Spleen (tissue), 11 donors: ENCODE data around the gene ELMOD2. TPM values are rescaled to one million over a fixed set of nuclear protein-coding genes. Genes with fewer than 3 reads are reported as not detected.
A peak's percentile ranks its signal among the peaks of the same experiment; 100 is the strongest.

Experiments used
- DNase-seq: peaks from one replicate; pipeline ENCODE4 v3.0.0-alpha.2; 2020
- H3K27ac ChIP-seq, 8 donors: fragments of 200-600 bp; sonication (generic) in 7 of 8; 1 replicate in 4 of 8; 2 replicates in 4 of 8; pipeline versions ENCODE4 v1.5.0 to v1.8.0; 2016 to 2021; ENCODE audit warnings: inconsistent platforms in 4 of 8, mild to moderate bottlenecking in 4 of 8, moderate library complexity in 1 of 8
- H3K27me3 ChIP-seq, 7 donors: fragments of 200-600 bp; sonication (generic) in 6 of 7; replicated peaks in 1 of 7; 1 replicate in 4 of 7; 2 replicates in 3 of 7; pipeline versions ENCODE4 v1.5.0 to v1.8.0; 2016 to 2021; ENCODE audit warnings: inconsistent platforms in 3 of 7, mild to moderate bottlenecking in 1 of 7
- H3K36me3 ChIP-seq, 6 donors: fragments of 200-600 bp; sonication (generic) in 5 of 6; 1 replicate in 4 of 6; 2 replicates in 2 of 6; pipeline versions ENCODE4 v1.5.0 to v1.8.0; 2016 to 2021; ENCODE audit warnings: inconsistent platforms in 2 of 6
- H3K4me1 ChIP-seq, 6 donors: fragments of 200-600 bp; sonication (generic) in 5 of 6; 1 replicate in 3 of 6; 2 replicates in 3 of 6; pipeline versions ENCODE4 v1.5.0 to v1.8.0; 2016 to 2021; ENCODE audit warnings: inconsistent platforms in 3 of 6
- H3K4me3 ChIP-seq, 8 donors: fragments of 200-600 bp; sonication (generic) in 7 of 8; 1 replicate in 4 of 8; 2 replicates in 4 of 8; pipeline versions ENCODE4 v1.5.0 to v1.8.0; 2016 to 2021; ENCODE audit warnings: inconsistent platforms in 4 of 8, mild to moderate bottlenecking in 4 of 8, moderate library complexity in 2 of 8
- H3K9me3 ChIP-seq, 8 donors: fragments of 200-600 bp; sonication (generic) in 7 of 8; 1 replicate in 4 of 8; 2 replicates in 4 of 8; pipeline versions ENCODE4 v1.5.0 to v1.8.0; 2016 to 2021; ENCODE audit warnings: inconsistent platforms in 4 of 8
- CTCF ChIP-seq, 11 experiments: fragments of 200-600 bp in 7 of 11; fragments of 450-650 bp in 4 of 11; sonication (generic) in 4 of 11; IDR thresholded peaks in 8 of 11; conservative IDR thresholded peaks in 3 of 11; 1 replicate in 7 of 11; 2 replicates in 4 of 11; pipeline versions ENCODE4 v1.4.0 to v1.8.0; 2016 to 2021; ENCODE audit warnings: antibody characterized with exemption in 11 of 11, inconsistent platforms in 4 of 11, mild to moderate bottlenecking in 1 of 11
- POLR2A ChIP-seq, 3 donors: fragments of 450-650 bp; IDR thresholded peaks; one replicate each; pipeline ENCODE4 v1.5.1; 2017; ENCODE audit warnings: antibody characterized with exemption in 3 of 3, mild to moderate bottlenecking in 1 of 3
- POLR2AphosphoS5 ChIP-seq, 3 donors: sonication (generic); formaldehyde crosslinking; IDR thresholded peaks; one replicate each; pipeline ENCODE4 v1.5.1; 2017; ENCODE audit warnings: antibody characterized with exemption in 3 of 3
- WGBS, 5 donors: extraction: QIAGEN DNeasy Blood & Tissue Kit in 3 of 5; methylation state at CpG; one replicate each; pipeline versions ENCODE4 v1.1.5 to v1.1.7; 2013 to 2018; 5-methylcytosine and 5-hydroxymethylcytosine counted together
- intact Hi-C: fragments of 100-400 bp; cut with DNase I; formaldehyde crosslinking; loops from one replicate; pipeline ENCODE4 v1.15.0; 2023; ENCODE audit warnings: low total_unique reads
- polyA plus RNA-seq, 3 donors: library from polyadenylated mRNA; stranded (reverse); fragments of 200-250 nt; gene quantifications; one replicate each; pipeline ENCODE4 v1.2.1, GENCODE V29; 2013
- total RNA-seq, 7 donors: library from RNA; depleted of rRNA in 3 of 7; stranded (reverse); fragments of >200 nt in 3 of 7; fragmentation: NEBNext Ultra II Directional in 4 of 7; extraction: Animal tissue kit (Norgen Biotek cat#: 25700) in 4 of 7; gene quantifications; one replicate each; pipeline versions ENCODE4 v1.1.0 to v1.2.1, GENCODE V29; 2016 to 2021
- donor health status: healthy with polysubstance abuse.
- donor health status: DM: no; HTN: no; CAD: no; lungs with moderate emphysema.
- donor health status: DM: no; HTN: no; CAD: no.
- donor health status: Bipolar disorder and iron deficiency.
- donor health status: healthy.
- donor health status: DM: no; HTN: no; CAD: no.
- donor health status: DM: yes; HTN: yes; CAD: no.

Gene ELMOD2
- total and polyA plus RNA-seq, 10 donors = 6.2 to 23.2 (median 18.3) TPM

DNA sequence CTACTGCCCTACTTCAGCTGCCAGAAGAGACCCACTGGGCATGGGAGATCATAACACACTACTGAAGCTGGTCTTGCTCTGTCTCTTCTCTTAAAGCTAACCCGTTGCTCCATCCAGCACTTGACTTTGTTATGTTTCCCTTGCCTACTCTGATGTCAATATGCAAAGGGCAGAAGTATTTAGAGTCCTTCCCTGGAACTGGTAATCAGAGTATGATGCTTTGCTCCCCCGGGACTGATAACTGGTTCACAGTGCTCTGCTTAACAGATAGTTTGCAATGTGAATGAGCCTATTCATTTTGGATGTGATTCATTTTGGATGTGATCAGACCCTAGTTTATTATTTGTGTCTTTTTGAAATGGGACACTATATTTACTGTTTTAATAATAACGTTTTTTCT lies 57.1 kb downstream of the ELMOD2 start:
- Histone ChIP-seq H3K9me3 (no peaks in the 10 kb centered on the region), H3K36me3 (no peaks in the 10 kb centered on the region), H3K4me1 (peaks cover 0 to 5% (median 0%) of the 10 kb centered on the region in 6 donors), H3K27me3 (peaks cover 0 to 60% (median 15%) of the 10 kb centered on the region in 7 donors), H3K4me3 (no peak overlapping the region), H3K27ac (no peak overlapping the region)
- no peak for DNase-seq
- 48 to 88% (median 62%) methylated on average over 3 of the region's 3 CpGs for WGBS, 5 donors
- no peak for TF ChIP-seq POLR2AphosphoS5 (IDR thresholded peaks at IDR 0.05)
- no peak for TF ChIP-seq POLR2A (IDR thresholded peaks at IDR 0.05)
- TF ChIP-seq CTCF (IDR thresholded peaks at IDR 0.05 in 8 of 11, conservative IDR thresholded peaks at IDR 0.05 in 3 of 11) = no peak
- intact Hi-C loops = no loop called here

GRCh38 chr4:140584439-140584838 lies 60.5 kb downstream of the ELMOD2 start:
- Histone ChIP-seq H3K27ac (no peak overlapping the region), H3K27me3 (peaks cover 0 to 26% (median 3%) of the 10 kb centered on the region in 7 donors), H3K4me3 (no peak overlapping the region), H3K36me3 (no peaks in the 10 kb centered on the region), H3K9me3 (no peaks in the 10 kb centered on the region), H3K4me1 (peaks cover 0 to under 1% (median 0%) of the 10 kb centered on the region in 6 donors)
- DNase-seq = no peak
- intact Hi-C loops = no loop called here
- WGBS, 5 donors = 55 to 67% (median 60%) methylated on average over 1 of the region's 1 CpG
- TF ChIP-seq POLR2A (IDR thresholded peaks at IDR 0.05) = no peak
- no peak for TF ChIP-seq CTCF (IDR thresholded peaks at IDR 0.05 in 8 of 11, conservative IDR thresholded peaks at IDR 0.05 in 3 of 11)

GRCh38 chr4:140595065-140595464 lies 71.1 kb downstream of the ELMOD2 start:
- intact Hi-C loops = no loop called here
- H3K36me3 ChIP-seq = no peaks in the 10 kb centered on the region
- H3K27me3 ChIP-seq = peaks cover 0 to 12% (median 0%) of the 10 kb centered on the region in 7 donors
- no peak for DNase-seq
- no peak for TF ChIP-seq POLR2A (IDR thresholded peaks at IDR 0.05)
- TF ChIP-seq CTCF (IDR thresholded peaks at IDR 0.05 in 8 of 11, conservative IDR thresholded peaks at IDR 0.05 in 3 of 11) = peak in 7 of 11 experiments; percentile 18 to 32 (median 27)
- TF ChIP-seq POLR2AphosphoS5 (IDR thresholded peaks at IDR 0.05) = no peak
- no peaks in the 10 kb centered on the region for H3K4me1 ChIP-seq
- H3K27ac ChIP-seq = no peak overlapping the region
- H3K4me3 ChIP-seq = no peak overlapping the region
- 35 to 69% (median 52%) methylated on average over 1 of the region's 1 CpG for whole genome bisulfite sequencing, 5 donors
- no peaks in the 10 kb centered on the region for H3K9me3 ChIP-seq

- no peak overlapping the region for H3K4me3 ChIP-seq
- peaks cover 0 to 8% (median 0%) of the 10 kb centered on the region in 7 donors for H3K27me3 ChIP-seq
- 84 to 91% (median 89%) methylated on average over 8 of the region's 8 CpGs for WGBS, 5 donors
- intact Hi-C loops = no loop called here
- H3K4me1 ChIP-seq = no peaks in the 10 kb centered on the region
- DNase-seq = no peak
- no peaks in the 10 kb centered on the region for H3K36me3 ChIP-seq
- no peak overlapping the region for H3K27ac ChIP-seq
- no peaks in the 10 kb centered on the region for H3K9me3 ChIP-seq
- TF ChIP-seq CTCF (IDR thresholded peaks at IDR 0.05 in 8 of 11, conservative IDR thresholded peaks at IDR 0.05 in 3 of 11) (no peak), POLR2A (IDR thresholded peaks at IDR 0.05) (no peak), POLR2AphosphoS5 (IDR thresholded peaks at IDR 0.05) (no peak)
These were observed 76.4 kb downstream of the ELMOD2 start for GRCh38 chr4:140600408-140600807.
